ENCODE measurements around the gene SH3BP2. TPM values are rescaled to one million over a fixed set of nuclear protein-coding genes. Genes with fewer than 3 reads are reported as not detected.

The SH3BP2 gene
- total RNA-seq, 1 donor from 2014 or later = 102 TPM

DNA sequence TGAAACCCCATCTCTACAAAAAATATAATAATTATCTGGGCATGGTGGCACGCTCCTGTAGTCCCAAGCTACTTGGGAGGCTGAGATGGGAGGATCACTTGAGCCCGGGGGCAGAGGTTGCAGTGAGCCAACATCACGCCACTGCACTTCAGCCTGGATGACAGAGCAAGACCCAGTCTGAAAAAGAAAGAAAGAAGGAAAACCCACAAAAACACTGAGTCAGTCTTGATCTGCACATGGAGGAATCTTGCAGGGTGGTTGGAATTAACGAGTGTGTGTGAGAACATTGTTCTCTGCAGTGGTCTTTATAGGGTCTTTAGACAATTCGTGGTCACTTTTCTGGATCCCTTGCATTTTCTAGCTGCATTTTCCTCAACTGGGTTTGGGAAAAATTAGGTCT lies 74.0 kb downstream of the SH3BP2 start:
- Histone ChIP-seq H3K4me3 (no peak overlapping the region), H3K4me1 (peaks cover 99% of the 10 kb centered on the region), H3K27ac (peak overlapping the region; percentile 71), H3K9me3 (no peaks in the 10 kb centered on the region), H3K36me3 (no peaks in the 10 kb centered on the region), H3K27me3 (ENCODE audit: low read depth) (no peaks in the 10 kb centered on the region)
- DNase-seq (no peak), ATAC-seq (no peak)
- intact Hi-C loops (cut with DNase I) = no loop called here
- TF ChIP-seq, protein P1, sequence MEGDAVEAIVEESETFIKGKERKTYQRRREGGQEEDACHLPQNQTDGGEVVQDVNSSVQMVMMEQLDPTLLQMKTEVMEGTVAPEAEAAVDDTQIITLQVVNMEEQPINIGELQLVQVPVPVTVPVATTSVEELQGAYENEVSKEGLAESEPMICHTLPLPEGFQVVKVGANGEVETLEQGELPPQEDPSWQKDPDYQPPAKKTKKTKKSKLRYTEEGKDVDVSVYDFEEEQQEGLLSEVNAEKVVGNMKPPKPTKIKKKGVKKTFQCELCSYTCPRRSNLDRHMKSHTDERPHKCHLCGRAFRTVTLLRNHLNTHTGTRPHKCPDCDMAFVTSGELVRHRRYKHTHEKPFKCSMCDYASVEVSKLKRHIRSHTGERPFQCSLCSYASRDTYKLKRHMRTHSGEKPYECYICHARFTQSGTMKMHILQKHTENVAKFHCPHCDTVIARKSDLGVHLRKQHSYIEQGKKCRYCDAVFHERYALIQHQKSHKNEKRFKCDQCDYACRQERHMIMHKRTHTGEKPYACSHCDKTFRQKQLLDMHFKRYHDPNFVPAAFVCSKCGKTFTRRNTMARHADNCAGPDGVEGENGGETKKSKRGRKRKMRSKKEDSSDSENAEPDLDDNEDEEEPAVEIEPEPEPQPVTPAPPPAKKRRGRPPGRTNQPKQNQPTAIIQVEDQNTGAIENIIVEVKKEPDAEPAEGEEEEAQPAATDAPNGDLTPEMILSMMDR (IDR thresholded peaks at IDR 0.05) = no peak

DNA sequence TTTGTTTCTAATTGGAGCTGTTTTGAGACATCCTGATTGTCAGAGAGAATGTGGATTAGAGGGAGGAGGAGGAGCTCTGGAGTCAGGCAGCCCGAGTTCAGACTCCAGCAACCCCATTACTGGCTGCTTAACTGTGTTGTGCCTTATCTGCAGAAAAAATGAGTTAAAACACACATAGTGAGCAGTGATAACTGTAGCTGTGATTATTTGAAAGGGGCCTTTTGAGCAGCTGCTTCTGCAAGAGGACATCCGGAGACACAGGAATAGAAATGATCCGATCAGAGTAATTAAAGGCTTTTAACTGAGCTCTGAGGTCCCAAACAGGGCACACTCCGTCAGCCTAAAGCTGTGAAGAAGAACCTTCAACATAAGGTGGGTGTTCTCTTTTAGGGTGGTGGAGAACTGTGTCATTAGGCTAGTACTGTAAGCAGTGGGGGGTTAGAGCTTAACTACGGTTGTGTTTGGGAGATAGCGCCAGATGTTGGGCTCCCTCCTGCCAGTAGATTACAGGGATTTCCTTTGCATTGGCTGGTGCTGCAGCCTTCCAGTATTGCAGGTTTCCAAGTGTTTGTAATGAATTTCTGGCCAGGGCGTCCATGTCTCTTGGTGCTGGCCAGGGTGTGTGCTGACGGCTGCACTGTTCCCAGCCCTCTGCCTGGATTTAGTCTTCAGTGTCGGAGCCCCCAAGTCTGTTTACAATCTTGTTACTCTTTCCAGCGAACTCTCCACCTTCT lies 75.0 kb downstream of the SH3BP2 start:
- DNase-seq (no peak), ATAC-seq (peak; percentile 61 to 69)
- H3K4me1 ChIP-seq = peaks cover 99% of the 10 kb centered on the region
- H3K36me3 ChIP-seq = no peaks in the 10 kb centered on the region
- H3K4me3 ChIP-seq = peak overlapping the region; percentile 30
- no peaks in the 10 kb centered on the region for H3K27me3 ChIP-seq (ENCODE audit: low read depth)
- no peaks in the 10 kb centered on the region for H3K9me3 ChIP-seq
- H3K27ac ChIP-seq = peak overlapping the region; percentile 71
- intact Hi-C loops (cut with DNase I) = no loop called here
- TF ChIP-seq, protein P1 (IDR thresholded peaks at IDR 0.05) = no peak

DNA sequence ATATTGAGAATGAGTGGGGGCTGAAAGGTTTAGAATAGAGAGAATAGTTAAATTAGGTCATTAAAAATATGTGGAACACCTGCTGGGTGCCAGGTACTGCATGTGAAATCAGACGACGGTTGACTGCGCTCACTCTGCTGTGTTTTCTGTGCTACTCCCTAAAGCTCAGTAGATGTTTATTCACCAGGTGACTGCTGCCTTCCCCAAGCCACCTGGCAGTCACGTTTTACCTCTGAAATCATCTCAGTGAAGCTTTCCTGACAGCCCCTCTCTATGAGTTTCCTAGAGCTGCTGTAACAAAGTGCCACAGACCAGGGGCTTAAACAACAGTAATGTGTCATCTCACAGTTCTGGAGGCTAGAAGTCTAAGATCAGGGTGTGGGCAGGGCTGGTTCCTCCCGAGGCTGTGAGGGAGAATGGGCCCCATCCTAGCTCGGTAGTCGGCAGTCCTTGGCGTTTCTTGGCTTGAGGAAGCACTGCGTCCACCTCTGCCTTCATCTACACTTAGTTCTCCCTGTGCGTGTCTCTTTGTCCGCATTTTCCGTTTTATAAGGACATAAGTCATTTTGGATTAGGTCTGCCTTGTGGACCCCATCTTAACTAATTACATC lies 76.1 kb downstream of the SH3BP2 start:
- Histone ChIP-seq H3K4me3 (peak overlapping the region; percentile 30), H3K27ac (peak overlapping the region; percentile 71)

DNA sequence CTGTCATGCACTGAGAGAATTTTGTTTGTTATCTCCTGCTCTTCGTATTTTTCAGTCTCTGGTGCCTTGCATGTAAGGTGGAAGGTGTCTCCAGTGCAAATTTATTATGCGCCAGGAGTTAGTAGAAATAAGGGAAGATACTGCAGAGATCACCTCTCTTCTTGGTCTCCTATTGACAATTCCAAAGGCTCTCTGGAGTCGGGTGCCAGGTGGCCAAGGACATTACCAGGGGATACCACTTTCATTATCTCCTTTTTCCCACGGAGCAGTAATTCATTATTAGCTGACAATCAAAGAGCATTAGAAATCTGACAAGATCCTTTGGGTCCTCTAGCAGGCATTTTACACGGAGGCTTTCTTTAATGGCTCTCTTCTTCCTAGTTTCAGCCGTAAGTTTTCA lies 76.8 kb downstream of the SH3BP2 start:
- Histone ChIP-seq H3K4me1 (peaks cover 99% of the 10 kb centered on the region), H3K27ac (peak overlapping the region; percentile 71), H3K27me3 (ENCODE audit: low read depth) (no peaks in the 10 kb centered on the region), H3K4me3 (peak overlapping the region; percentile 30), H3K9me3 (no peaks in the 10 kb centered on the region), H3K36me3 (no peaks in the 10 kb centered on the region)
- intact Hi-C loops (cut with DNase I) = no loop called here
- TF ChIP-seq, protein P1 (IDR thresholded peaks at IDR 0.05) = no peak
- DNase-seq = no peak
- ATAC-seq = no peak

More for the DNA sequence above, 76.1 kb downstream of the SH3BP2 start:
- no peaks in the 10 kb centered on the region for H3K9me3 ChIP-seq
- DNase-seq = no peak
- intact Hi-C loops (cut with DNase I) = no loop called here
- H3K27me3 ChIP-seq (ENCODE audit: low read depth) = no peaks in the 10 kb centered on the region
- ATAC-seq = no peak
- H3K4me1 ChIP-seq = peaks cover 99% of the 10 kb centered on the region
- TF ChIP-seq, protein P1 (IDR thresholded peaks at IDR 0.05) = no peak
- no peaks in the 10 kb centered on the region for H3K36me3 ChIP-seq

DNA sequence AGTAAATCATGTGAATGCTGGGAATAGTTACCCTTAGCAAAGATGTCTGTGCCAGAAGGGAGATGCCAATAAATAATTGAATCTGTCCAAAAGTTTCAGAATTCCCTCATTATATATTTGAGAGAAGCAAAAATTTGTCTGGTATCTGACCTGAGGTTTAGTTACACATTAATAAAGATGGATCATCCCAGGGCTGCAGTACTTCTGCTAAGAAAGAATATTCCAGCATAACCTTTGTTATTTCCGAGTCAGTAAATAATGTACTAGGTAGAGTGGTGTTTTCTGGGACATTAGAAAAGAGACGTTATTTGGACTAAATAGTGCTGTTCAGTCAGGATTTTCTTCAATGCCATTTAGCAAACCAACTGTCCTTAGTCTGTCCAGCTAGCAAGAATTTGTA lies 77.2 kb downstream of the SH3BP2 start:
- Histone ChIP-seq H3K4me3 (no peak overlapping the region), H3K27ac (peak overlapping the region; percentile 71), H3K27me3 (ENCODE audit: low read depth) (no peaks in the 10 kb centered on the region), H3K36me3 (no peaks in the 10 kb centered on the region), H3K9me3 (no peaks in the 10 kb centered on the region), H3K4me1 (peaks cover 99% of the 10 kb centered on the region)
- TF ChIP-seq, protein P1 (IDR thresholded peaks at IDR 0.05) = no peak
- intact Hi-C loops (cut with DNase I) = no loop called here
- DNase-seq = no peak
- no peak for ATAC-seq

All from lower lobe of right lung (tissue), 2 donors.